B cell (primary cell): ENCODE results near the gene TM4SF5.

ENCODE experiments used
- EZH2 ChIP-seq: IDR thresholded peaks from 2 replicates; pipeline ENCODE4 v1.6.1; 2012; ENCODE audit warnings: borderline replicate concordance, low read depth, mild to moderate bottlenecking, moderate library complexity, low read length; ENCODE audit not compliant: insufficient read depth, poor library complexity, severe bottlenecking
- TF ChIP-seq, protein P1 (sequence below): fragments of 200-600 bp; IDR thresholded peaks from one replicate; pipeline ENCODE4 v1.8.0; 2022; ENCODE audit warnings: antibody characterized with exemption, mild to moderate bottlenecking

DNA sequence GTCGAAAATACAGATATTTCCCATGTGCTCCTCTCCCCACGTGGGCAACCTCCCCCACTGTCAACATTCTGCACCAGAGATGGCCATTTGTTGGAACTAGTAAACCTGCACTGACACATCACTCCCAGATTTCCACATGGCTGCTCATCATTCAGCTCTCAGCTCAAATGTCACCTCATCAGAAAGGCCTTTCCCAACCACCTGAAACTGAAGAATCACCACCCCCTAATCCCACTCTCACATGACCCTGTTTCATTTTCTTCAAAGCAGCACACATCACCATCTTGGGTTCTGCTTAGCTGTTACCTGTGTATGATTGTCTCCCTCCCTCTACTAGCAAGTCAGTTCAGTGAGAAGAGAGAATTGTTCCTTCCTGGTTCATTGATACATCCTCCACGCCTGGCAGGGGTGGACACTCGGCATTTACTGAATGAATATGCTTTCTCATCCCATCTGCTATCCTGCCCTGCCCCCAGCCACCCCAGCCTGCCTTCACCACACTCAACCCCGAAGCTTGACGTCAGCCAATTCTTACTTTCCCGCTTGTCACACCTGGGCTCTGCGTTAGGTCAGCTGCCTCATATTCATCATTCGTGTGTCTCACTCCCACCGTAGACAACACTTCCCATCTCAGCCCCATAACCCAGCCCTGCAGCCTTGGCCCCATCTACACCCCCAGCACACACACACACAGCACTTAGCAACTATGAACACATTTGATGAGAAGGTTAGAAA lies 28.9 kb downstream of the TM4SF5 start:
- TF ChIP-seq, protein P1, sequence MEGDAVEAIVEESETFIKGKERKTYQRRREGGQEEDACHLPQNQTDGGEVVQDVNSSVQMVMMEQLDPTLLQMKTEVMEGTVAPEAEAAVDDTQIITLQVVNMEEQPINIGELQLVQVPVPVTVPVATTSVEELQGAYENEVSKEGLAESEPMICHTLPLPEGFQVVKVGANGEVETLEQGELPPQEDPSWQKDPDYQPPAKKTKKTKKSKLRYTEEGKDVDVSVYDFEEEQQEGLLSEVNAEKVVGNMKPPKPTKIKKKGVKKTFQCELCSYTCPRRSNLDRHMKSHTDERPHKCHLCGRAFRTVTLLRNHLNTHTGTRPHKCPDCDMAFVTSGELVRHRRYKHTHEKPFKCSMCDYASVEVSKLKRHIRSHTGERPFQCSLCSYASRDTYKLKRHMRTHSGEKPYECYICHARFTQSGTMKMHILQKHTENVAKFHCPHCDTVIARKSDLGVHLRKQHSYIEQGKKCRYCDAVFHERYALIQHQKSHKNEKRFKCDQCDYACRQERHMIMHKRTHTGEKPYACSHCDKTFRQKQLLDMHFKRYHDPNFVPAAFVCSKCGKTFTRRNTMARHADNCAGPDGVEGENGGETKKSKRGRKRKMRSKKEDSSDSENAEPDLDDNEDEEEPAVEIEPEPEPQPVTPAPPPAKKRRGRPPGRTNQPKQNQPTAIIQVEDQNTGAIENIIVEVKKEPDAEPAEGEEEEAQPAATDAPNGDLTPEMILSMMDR, result no peak
- no peak for TF ChIP-seq EZH2
